ENCODE results near the gene LPCAT2. TPM values are rescaled to one million over a fixed set of nuclear protein-coding genes. Genes with fewer than 3 reads are reported as not detected.

Gene LPCAT2
- total and polyA plus RNA-seq, 2 of the 8 experiments (the other 6 are each of a cell fraction or from before 2014, with no cell fraction given): 2.2 to 10.6 TPM

- TF ChIP-seq ATF3 (IDR thresholded peaks at IDR 0.05; ENCODE audit: insufficient read depth, low read depth, low read length) (no peak), SRF (IDR thresholded peaks at IDR 0.05; ENCODE audit: low read depth, low read length) (no peak), TAF1 (IDR thresholded peaks at IDR 0.05; ENCODE audit: low read depth, low read length) (no peak), RBBP5 (IDR thresholded peaks at IDR 0.05; ENCODE audit: borderline replicate concordance, low read depth, low read length) (no peak), CBX8 (IDR thresholded peaks at IDR 0.05; ENCODE audit: borderline replicate concordance, low read depth, low read length) (no peak)
These were observed 52.5 kb downstream of the LPCAT2 start (continued) for GRCh38 chr16:55561319-55561848.
